GM12878 (cell line): ENCODE measurements around the gene TAS2R38. TPM values are rescaled to one million over a fixed set of nuclear protein-coding genes. Genes with fewer than 3 reads are reported as not detected.

Experiments used
- CBX3 ChIP-seq: fragments of 200-600 bp; sonication (generic); IDR thresholded peaks from 2 replicates; pipeline ENCODE4 v1.6.1; 2016; ENCODE audit warnings: low read depth, borderline replicate concordance
- CEBPB ChIP-seq, 2 experiments: fragments of 150-350 bp in 1 of 2; IDR thresholded peaks; 2 replicates each; pipeline ENCODE4 v1.6.1; 2012 to 2014; ENCODE audit warnings: low read depth in 2 of 2, low read length in 2 of 2, borderline replicate concordance in 1 of 2, inconsistent platforms in 1 of 2
- IKZF1 ChIP-seq: fragments of 450-650 bp; conservative IDR thresholded peaks from 2 replicates; pipeline ENCODE4 v1.6.1; 2017; ENCODE audit warnings: antibody characterized with exemption, mild to moderate bottlenecking
- IRF4 ChIP-seq: IDR thresholded peaks from 2 replicates; pipeline ENCODE4 v1.6.1; 2011; ENCODE audit warnings: low read depth, low read length
- KDM1A ChIP-seq: fragments of 200-600 bp; sonication (generic); IDR thresholded peaks from 2 replicates; pipeline ENCODE4 v1.6.1; 2016; ENCODE audit warnings: borderline replicate concordance
- NFYB ChIP-seq: IDR thresholded peaks from 2 replicates; pipeline ENCODE4 v1.6.1; 2011; ENCODE audit warnings: low read depth, mild to moderate bottlenecking, low read length, improper control_type of control experiment, moderate library complexity; ENCODE audit not compliant: insufficient read depth
- RAD21 ChIP-seq: IDR thresholded peaks from 2 replicates; pipeline ENCODE4 v1.6.1; 2011; ENCODE audit warnings: mild to moderate bottlenecking, low read depth, low read length, moderate library complexity; ENCODE audit not compliant: insufficient read depth
- RELA ChIP-seq: fragments of 450-650 bp; IDR thresholded peaks from 2 replicates; pipeline ENCODE4 v1.8.0; 2014; ENCODE audit warnings: borderline replicate concordance; ENCODE audit not compliant: partially characterized antibody
- SP1 ChIP-seq: IDR thresholded peaks from one replicate; pipeline ENCODE4 v1.6.1; 2011; ENCODE audit warnings: low read depth, low read length
- SPI1 ChIP-seq: IDR thresholded peaks from 2 replicates; pipeline ENCODE4 v1.6.1; 2011; ENCODE audit warnings: low read depth, mild to moderate bottlenecking, low read length, moderate library complexity, borderline replicate concordance; ENCODE audit not compliant: insufficient read depth
- SRF ChIP-seq, 2 experiments: IDR thresholded peaks; 2 replicates each; pipeline ENCODE4 v1.6.1; 2011; ENCODE audit warnings: low read depth in 2 of 2, low read length in 2 of 2, mild to moderate bottlenecking in 1 of 2, moderate library complexity in 1 of 2
- TARDBP ChIP-seq: IDR thresholded peaks from 2 replicates; pipeline ENCODE4 v1.6.1; 2016; ENCODE audit warnings: borderline replicate concordance
- YBX1 ChIP-seq: fragments of 450-650 bp; IDR thresholded peaks from 2 replicates; pipeline ENCODE4 v1.6.1; 2016; ENCODE audit warnings: antibody characterized with exemption
- polyA plus RNA-seq, 11 experiments: library from polyadenylated mRNA; depleted of rRNA in 4 of 11; unstranded in 6 of 11; stranded (reverse) in 5 of 11; fragments of >200 nt; fragmentation: Nextera tagmentation in 4 of 11; fragmentation: Illumina TruSeq in 1 of 11; extraction: Ambion mirVana in 4 of 11; extraction: Trizol in 1 of 11; gene quantifications; 1 replicate in 1 of 11; 2 replicates in 10 of 11; pipeline versions ENCODE4 v1.2.1 to v1.2.3, GENCODE V29; 2011 to 2016; ENCODE audit warnings: inconsistent platforms in 2 of 11, missing spikeins in 2 of 11, low read depth in 1 of 11
- total RNA-seq, 4 experiments: library from RNA; depleted of rRNA in 3 of 4; stranded (reverse); fragments of >200 nt in 3 of 4; fragmentation: Illumina TruSeq in 1 of 4; extraction: Trizol in 1 of 4; gene quantifications; 2 replicates each; pipeline versions ENCODE4 v1.2.1 to v1.2.3, GENCODE V29; 2013 to 2021
- TF ChIP-seq, protein P1 (sequence below): IDR thresholded peaks from 2 replicates; pipeline ENCODE4 v1.6.1; 2012; ENCODE audit warnings: improper control_type of control experiment, low read depth, low read length; ENCODE audit not compliant: insufficient replicate concordance

Gene TAS2R38
- total and polyA plus RNA-seq, 10 of the 15 experiments (the other 5 are each of a cell fraction or from before 2014, with no cell fraction given): not detected

DNA sequence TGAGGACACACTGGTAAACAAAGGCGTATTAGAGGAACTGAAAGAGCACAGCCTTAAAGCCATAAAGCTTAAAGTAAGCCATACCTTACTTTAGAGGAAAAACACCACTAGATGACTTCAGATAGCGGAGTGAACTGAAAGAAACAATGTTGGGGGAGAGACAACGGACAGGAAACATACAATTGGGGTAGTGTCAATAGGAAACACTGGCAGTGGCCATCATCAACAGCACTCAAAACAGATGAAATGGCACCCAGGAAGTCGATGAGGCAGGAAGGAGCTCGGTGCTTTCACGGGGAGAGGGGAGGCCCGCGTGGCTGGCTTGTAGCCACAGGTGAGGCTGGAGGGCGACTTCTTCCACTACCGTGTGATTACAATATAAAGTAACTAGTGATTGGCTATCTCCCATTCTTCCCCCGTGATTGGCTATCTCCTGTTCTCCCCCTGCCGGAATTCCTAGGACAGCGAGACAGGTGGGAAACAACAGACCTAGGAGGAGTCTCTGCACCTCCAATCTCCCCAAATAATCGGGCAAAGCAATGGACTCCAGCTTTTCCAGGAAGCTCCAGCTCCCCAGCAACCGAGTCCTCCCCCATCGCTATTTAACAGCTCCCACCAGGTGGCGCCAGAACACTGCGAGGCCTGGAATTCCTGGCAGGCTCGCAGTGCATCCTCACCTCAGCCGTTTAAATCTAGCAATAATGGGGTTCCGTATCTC is 2.4 kb upstream of the TAS2R38 start (continued):
- TF ChIP-seq SRF (IDR thresholded peaks at IDR 0.05; ENCODE audit: low read depth in 2 of 2, low read length in 2 of 2) (no peak), IRF4 (no peak), SPI1 (peak; percentile 48; the same call in 1 of the 2 replicates), TARDBP (no peak), NFYB (0 out of 2 replicates have a peak, but pooled peaks have one; percentile 45), CBX3 (no peak), SP1 (no peak), IKZF1 (0 out of 2 replicates have a peak, but pooled peaks have one; percentile 20), CEBPB (IDR thresholded peaks at IDR 0.05; ENCODE audit: borderline replicate concordance in 1 of 2, low read depth in 2 of 2, low read length in 2 of 2) (no peak), KDM1A (no peak), RELA (no peak), YBX1 (no peak), RAD21 (peak; percentile 82)
- TF ChIP-seq, protein P1, sequence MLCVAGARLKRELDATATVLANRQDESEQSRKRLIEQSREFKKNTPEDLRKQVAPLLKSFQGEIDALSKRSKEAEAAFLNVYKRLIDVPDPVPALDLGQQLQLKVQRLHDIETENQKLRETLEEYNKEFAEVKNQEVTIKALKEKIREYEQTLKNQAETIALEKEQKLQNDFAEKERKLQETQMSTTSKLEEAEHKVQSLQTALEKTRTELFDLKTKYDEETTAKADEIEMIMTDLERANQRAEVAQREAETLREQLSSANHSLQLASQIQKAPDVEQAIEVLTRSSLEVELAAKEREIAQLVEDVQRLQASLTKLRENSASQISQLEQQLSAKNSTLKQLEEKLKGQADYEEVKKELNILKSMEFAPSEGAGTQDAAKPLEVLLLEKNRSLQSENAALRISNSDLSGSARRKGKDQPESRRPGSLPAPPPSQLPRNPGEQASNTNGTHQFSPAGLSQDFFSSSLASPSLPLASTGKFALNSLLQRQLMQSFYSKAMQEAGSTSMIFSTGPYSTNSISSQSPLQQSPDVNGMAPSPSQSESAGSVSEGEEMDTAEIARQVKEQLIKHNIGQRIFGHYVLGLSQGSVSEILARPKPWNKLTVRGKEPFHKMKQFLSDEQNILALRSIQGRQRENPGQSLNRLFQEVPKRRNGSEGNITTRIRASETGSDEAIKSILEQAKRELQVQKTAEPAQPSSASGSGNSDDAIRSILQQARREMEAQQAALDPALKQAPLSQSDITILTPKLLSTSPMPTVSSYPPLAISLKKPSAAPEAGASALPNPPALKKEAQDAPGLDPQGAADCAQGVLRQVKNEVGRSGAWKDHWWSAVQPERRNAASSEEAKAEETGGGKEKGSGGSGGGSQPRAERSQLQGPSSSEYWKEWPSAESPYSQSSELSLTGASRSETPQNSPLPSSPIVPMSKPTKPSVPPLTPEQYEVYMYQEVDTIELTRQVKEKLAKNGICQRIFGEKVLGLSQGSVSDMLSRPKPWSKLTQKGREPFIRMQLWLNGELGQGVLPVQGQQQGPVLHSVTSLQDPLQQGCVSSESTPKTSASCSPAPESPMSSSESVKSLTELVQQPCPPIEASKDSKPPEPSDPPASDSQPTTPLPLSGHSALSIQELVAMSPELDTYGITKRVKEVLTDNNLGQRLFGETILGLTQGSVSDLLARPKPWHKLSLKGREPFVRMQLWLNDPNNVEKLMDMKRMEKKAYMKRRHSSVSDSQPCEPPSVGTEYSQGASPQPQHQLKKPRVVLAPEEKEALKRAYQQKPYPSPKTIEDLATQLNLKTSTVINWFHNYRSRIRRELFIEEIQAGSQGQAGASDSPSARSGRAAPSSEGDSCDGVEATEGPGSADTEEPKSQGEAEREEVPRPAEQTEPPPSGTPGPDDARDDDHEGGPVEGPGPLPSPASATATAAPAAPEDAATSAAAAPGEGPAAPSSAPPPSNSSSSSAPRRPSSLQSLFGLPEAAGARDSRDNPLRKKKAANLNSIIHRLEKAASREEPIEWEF: no peak
